ENCODE results near the gene MAST3. TPM values are rescaled to one million over a fixed set of nuclear protein-coding genes. Genes with fewer than 3 reads are reported as not detected.

MAST3 gene
- total RNA-seq, 1 experiment from 2014 or later = 10.4 TPM

DNA sequence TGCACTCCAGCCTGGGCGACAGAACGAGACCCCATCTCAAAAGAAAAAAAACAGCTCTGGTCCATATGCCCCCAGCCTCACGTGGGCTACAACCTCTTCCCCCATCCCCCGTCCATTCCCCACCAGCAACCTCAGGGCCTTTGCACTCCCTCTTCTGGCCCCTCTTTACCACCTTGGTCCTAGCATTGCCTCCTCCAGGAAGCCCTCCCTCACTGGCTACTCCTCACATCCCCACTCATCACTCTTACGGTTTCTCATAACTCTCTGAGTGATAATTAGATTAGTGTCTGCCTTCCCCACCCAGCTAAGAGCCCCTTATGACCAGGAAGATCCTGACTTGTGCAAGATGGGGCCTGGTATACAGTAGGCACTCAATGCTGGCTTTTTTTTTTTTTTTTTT, 41.6 kb upstream of the MAST3 start:
- no CpG with 5 or more reads among the region's 5 CpGs for WGBS (ENCODE audit: extremely low coverage, insufficient read length, low lambda C conversion rate)
- no peak overlapping the region for H2BK15ac ChIP-seq (ENCODE audit: low read depth, low read length)
- H3K23ac ChIP-seq (ENCODE audit: insufficient read length, low read depth, low read length) = no peak overlapping the region
- H3K27ac ChIP-seq (ENCODE audit: insufficient read length, low read depth, low read length) = no peak overlapping the region
- H3K18ac ChIP-seq (ENCODE audit: insufficient read length, low read depth, low read length) = no peak overlapping the region
- H3K79me1 ChIP-seq (ENCODE audit: insufficient read depth, low read depth, low read length, poor library complexity, severe bottlenecking) = no peaks in the 10 kb centered on the region
- H2BK5ac ChIP-seq (ENCODE audit: insufficient read length, low read length) = no peak overlapping the region
- no peak overlapping the region for H2BK12ac ChIP-seq (ENCODE audit: insufficient read length, low read depth, low read length)
- no peak overlapping the region for H2AK5ac ChIP-seq (ENCODE audit: insufficient read length, low read length)
- H3K56ac ChIP-seq (ENCODE audit: insufficient read length, low read depth, low read length) = no peak overlapping the region
- no peak overlapping the region for H3K4ac ChIP-seq (ENCODE audit: low read depth, low read length)
- no peaks in the 10 kb centered on the region for H3K79me2 ChIP-seq (ENCODE audit: insufficient read depth, low read length)
- H2BK20ac ChIP-seq (ENCODE audit: low read depth, low read length, poor library complexity, severe bottlenecking) = no peak overlapping the region
- no peak overlapping the region for H4K91ac ChIP-seq (ENCODE audit: insufficient read length, low read depth, low read length)
- H3K36me3 Mint-ChIP-seq (ENCODE audit: insufficient read depth in 1 of 3, low read depth in 3 of 3) = no peaks in the 10 kb centered on the region
- no peak overlapping the region for H4K5ac ChIP-seq (ENCODE audit: insufficient read length, low read depth, low read length)
- H3K4me2 ChIP-seq (ENCODE audit: insufficient read depth, insufficient read length, low read length) = no peak overlapping the region
- H3K4me1 Mint-ChIP-seq = peaks cover 0 to 15% of the 10 kb centered on the region in 2 experiments; a peak in 3 of 4 replicates
- TF ChIP-seq, protein P1, sequence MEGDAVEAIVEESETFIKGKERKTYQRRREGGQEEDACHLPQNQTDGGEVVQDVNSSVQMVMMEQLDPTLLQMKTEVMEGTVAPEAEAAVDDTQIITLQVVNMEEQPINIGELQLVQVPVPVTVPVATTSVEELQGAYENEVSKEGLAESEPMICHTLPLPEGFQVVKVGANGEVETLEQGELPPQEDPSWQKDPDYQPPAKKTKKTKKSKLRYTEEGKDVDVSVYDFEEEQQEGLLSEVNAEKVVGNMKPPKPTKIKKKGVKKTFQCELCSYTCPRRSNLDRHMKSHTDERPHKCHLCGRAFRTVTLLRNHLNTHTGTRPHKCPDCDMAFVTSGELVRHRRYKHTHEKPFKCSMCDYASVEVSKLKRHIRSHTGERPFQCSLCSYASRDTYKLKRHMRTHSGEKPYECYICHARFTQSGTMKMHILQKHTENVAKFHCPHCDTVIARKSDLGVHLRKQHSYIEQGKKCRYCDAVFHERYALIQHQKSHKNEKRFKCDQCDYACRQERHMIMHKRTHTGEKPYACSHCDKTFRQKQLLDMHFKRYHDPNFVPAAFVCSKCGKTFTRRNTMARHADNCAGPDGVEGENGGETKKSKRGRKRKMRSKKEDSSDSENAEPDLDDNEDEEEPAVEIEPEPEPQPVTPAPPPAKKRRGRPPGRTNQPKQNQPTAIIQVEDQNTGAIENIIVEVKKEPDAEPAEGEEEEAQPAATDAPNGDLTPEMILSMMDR (conservative IDR thresholded peaks at IDR 0.05) = no peak
- no peak overlapping the region for H3K4me3 Mint-ChIP-seq
- no peak overlapping the region for H3T11ph ChIP-seq (ENCODE audit: low read length)
- H3K27me3 ChIP-seq (ENCODE audit: insufficient read depth, low read length) = no peaks in the 10 kb centered on the region
- H3K14ac ChIP-seq (ENCODE audit: insufficient read depth, low read length) = no peak overlapping the region
- H3K27me3 Mint-ChIP-seq (ENCODE audit: low read depth) = peaks cover 5% of the 10 kb centered on the region; the same call in 1 of the 2 replicates
- H3K23me2 ChIP-seq (ENCODE audit: insufficient read length, low read depth, low read length, poor library complexity, severe bottlenecking) = no peaks in the 10 kb centered on the region
- H3K4me1 ChIP-seq (ENCODE audit: insufficient read depth, low read length) = no peaks in the 10 kb centered on the region
- no peak overlapping the region for H2BK120ac ChIP-seq (ENCODE audit: low read depth, low read length, poor library complexity, severe bottlenecking)
- H3K9ac ChIP-seq (ENCODE audit: extremely low read depth, insufficient read length, low read length) = no peak overlapping the region
- DNase-seq = no peak
- no peaks in the 10 kb centered on the region; a peak in 1 of 5 replicates for H3K9me3 Mint-ChIP-seq
- no peak overlapping the region for H4K8ac ChIP-seq (replicated peaks; ENCODE audit: insufficient read length, low read depth, low read length)
- H4K20me1 ChIP-seq (ENCODE audit: control insufficient read depth, insufficient read depth, insufficient read length) = no peaks in the 10 kb centered on the region
- no peak overlapping the region for H2AFZ ChIP-seq (ENCODE audit: low read length)
- no peaks in the 10 kb centered on the region for H3K9me3 ChIP-seq (ENCODE audit: control insufficient read depth, low read depth, low read length)
- no peak overlapping the region for H3K27ac Mint-ChIP-seq

Data from H9 (cell line).